ENCODE measurements around the gene RO60.

Gene RO60

GRCh38 chr1:193102662-193103061, 43.2 kb downstream of the RO60 start:
- H3K14ac ChIP-seq (ENCODE audit: low read length): no peak overlapping the region
- no peak overlapping the region for H4K8ac ChIP-seq (ENCODE audit: low read depth, low read length)
- H3K4me2 ChIP-seq (ENCODE audit: insufficient read depth, low read length, poor library complexity, severe bottlenecking): no peak overlapping the region
- peaks cover 0 to 28% of the 10 kb centered on the region in 2 donors for H3K36me3 ChIP-seq (replicated peaks in 1 of 2; ENCODE audit: control insufficient read depth in 2 of 2, insufficient read depth in 2 of 2, low read length in 2 of 2)
- H3K4ac ChIP-seq (ENCODE audit: low read length): no peak overlapping the region
- H3K79me1 ChIP-seq (ENCODE audit: low read depth, low read length): no peaks in the 10 kb centered on the region
- no peak overlapping the region for H2AFZ ChIP-seq (ENCODE audit: low read length)
- H2AK5ac ChIP-seq (ENCODE audit: low read depth, low read length): no peak overlapping the region
- H4K91ac ChIP-seq (ENCODE audit: low read depth, low read length, poor library complexity): no peak overlapping the region
- no peak overlapping the region for H2BK120ac ChIP-seq (ENCODE audit: low read depth, low read length)
- no peak overlapping the region for H3K27ac ChIP-seq (replicated peaks; ENCODE audit: low read length)
- H2BK15ac ChIP-seq (ENCODE audit: low read length): no peak overlapping the region
- H3K23ac ChIP-seq (ENCODE audit: low read depth, low read length, poor library complexity): no peak overlapping the region
- DNase-seq (ENCODE audit: low spot score): no peak
- H3K27me3 ChIP-seq (ENCODE audit: control insufficient read depth in 3 of 3, insufficient read depth in 3 of 3, low read depth in 1 of 3, low read length in 3 of 3): no peaks in the 10 kb centered on the region
- H3K18ac ChIP-seq (ENCODE audit: low read length): no peak overlapping the region
- H3K4me1 ChIP-seq (ENCODE audit: control insufficient read depth in 2 of 2, insufficient read depth in 1 of 2, low read depth in 1 of 2, low read length in 2 of 2): no peaks in the 10 kb centered on the region
- no peak overlapping the region for H3K9ac ChIP-seq (ENCODE audit: low read depth, low read length, poor library complexity)
- H3K9me3 ChIP-seq (replicated peaks in 1 of 2; ENCODE audit: control insufficient read depth in 2 of 2, insufficient read depth in 1 of 2, low read depth in 1 of 2, low read length in 2 of 2): no peaks in the 10 kb centered on the region
- no CpG with 5 or more reads among the region's 5 CpGs for WGBS, 2 donors (ENCODE audit: extremely low coverage in 2 of 2, insufficient read length in 2 of 2, insufficient replicate concordance in 1 of 2)
- H2BK5ac ChIP-seq (ENCODE audit: low read length): no peak overlapping the region
- no peak overlapping the region for H2BK12ac ChIP-seq (ENCODE audit: low read length)
- no peak overlapping the region for H3K4me3 ChIP-seq (ENCODE audit: low read length in 2 of 2)

DNA sequence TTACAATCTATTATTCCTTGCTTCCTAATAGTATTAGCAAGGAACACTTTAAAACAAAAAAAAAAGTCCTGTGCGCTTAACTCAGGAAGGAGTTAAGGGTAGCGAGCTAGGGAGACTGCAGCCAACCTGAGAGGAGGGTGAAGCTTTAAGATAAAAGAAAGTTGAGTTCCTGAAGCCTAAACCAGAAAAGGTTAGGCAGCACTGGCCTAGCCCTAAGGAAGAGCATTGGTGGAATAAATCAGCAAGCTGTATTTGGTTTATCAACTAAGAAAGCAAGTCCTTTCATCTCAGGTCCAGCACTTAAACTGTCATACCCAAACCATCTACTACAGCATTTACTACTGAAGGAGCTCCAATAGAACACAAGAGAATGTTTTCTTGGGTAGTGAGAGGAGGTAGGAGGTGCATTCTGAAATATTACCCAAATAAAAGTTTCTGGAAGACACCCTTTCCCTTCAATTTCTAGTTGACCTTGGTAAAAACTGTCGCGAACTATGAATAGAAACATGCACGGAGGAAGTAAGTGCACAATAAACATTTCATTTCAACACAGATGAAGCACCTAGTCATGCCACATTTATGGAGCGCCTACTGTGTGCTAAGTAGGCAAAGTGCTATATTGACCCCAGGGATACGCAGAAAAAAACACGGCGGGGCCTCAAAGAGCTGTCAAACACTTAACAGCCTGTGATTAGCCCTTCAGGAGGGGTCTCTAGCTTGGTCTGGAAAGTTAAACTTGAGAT, 44.5 kb downstream of the RO60 start:
- no peak overlapping the region for H3K4ac ChIP-seq (ENCODE audit: low read length)
- no peak overlapping the region for H2BK120ac ChIP-seq (ENCODE audit: low read depth, low read length)
- no peaks in the 10 kb centered on the region for H3K27me3 ChIP-seq (ENCODE audit: control insufficient read depth in 3 of 3, insufficient read depth in 3 of 3, low read depth in 1 of 3, low read length in 3 of 3)
- no CpG with 5 or more reads among the region's 9 CpGs for WGBS, 2 donors (ENCODE audit: extremely low coverage in 2 of 2, insufficient read length in 2 of 2, insufficient replicate concordance in 1 of 2)
- no peak overlapping the region for H2AK5ac ChIP-seq (ENCODE audit: low read depth, low read length)
- H2BK15ac ChIP-seq (ENCODE audit: low read length): no peak overlapping the region
- no peak overlapping the region for H3K27ac ChIP-seq (replicated peaks; ENCODE audit: low read length)
- H2BK12ac ChIP-seq (ENCODE audit: low read length): no peak overlapping the region
- no peak overlapping the region for H4K8ac ChIP-seq (ENCODE audit: low read depth, low read length)
- H3K4me3 ChIP-seq (ENCODE audit: low read length in 2 of 2): peak overlapping the region; percentile 73 to 90
- no peak overlapping the region for H3K23ac ChIP-seq (ENCODE audit: low read depth, low read length, poor library complexity)
- H3K36me3 ChIP-seq (replicated peaks in 1 of 2; ENCODE audit: control insufficient read depth in 2 of 2, insufficient read depth in 2 of 2, low read length in 2 of 2): peaks cover 0 to 18% of the 10 kb centered on the region in 2 donors
- H3K4me1 ChIP-seq (ENCODE audit: control insufficient read depth in 2 of 2, insufficient read depth in 1 of 2, low read depth in 1 of 2, low read length in 2 of 2): no peaks in the 10 kb centered on the region
- no peak overlapping the region for H3K14ac ChIP-seq (ENCODE audit: low read length)
- H4K91ac ChIP-seq (ENCODE audit: low read depth, low read length, poor library complexity): no peak overlapping the region
- H2AFZ ChIP-seq (ENCODE audit: low read length): peak overlapping the region; percentile 93
- H3K4me2 ChIP-seq (ENCODE audit: insufficient read depth, low read length, poor library complexity, severe bottlenecking): peak overlapping the region; percentile 84
- H2BK5ac ChIP-seq (ENCODE audit: low read length): no peak overlapping the region
- no peaks in the 10 kb centered on the region for H3K79me1 ChIP-seq (ENCODE audit: low read depth, low read length)
- no peak overlapping the region for H3K18ac ChIP-seq (ENCODE audit: low read length)
- no peaks in the 10 kb centered on the region for H3K9me3 ChIP-seq (replicated peaks in 1 of 2; ENCODE audit: control insufficient read depth in 2 of 2, insufficient read depth in 1 of 2, low read depth in 1 of 2, low read length in 2 of 2)
- no peak for DNase-seq (ENCODE audit: low spot score)
- no peak overlapping the region for H3K9ac ChIP-seq (ENCODE audit: low read depth, low read length, poor library complexity)

DNA sequence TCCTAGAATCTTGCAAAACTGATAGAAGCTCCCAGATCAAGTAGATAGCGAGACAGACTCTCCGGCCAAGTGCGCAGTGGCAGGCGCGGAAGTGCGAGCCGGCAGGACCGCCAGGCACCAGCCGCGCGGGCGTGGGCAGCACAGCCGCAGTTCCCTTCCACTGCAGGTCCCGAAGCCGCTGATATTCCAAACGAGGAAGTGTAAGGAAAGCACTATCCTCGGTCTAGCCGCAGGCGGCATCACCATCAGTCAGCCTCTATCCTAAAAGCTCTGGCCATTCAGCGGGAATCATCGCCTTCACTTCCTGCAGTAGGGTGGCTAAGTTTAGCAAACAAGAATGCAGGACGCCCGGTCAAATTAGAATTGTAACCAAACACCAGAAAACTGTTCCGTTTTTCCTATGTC, 45.1 kb downstream of the RO60 start:
- peak overlapping the region; percentile 17 for H3K23ac ChIP-seq (ENCODE audit: low read depth, low read length, poor library complexity)
- peak overlapping the region; percentile 84 for H3K4me2 ChIP-seq (ENCODE audit: insufficient read depth, low read length, poor library complexity, severe bottlenecking)
- no peak overlapping the region for H2BK120ac ChIP-seq (ENCODE audit: low read depth, low read length)
- H2BK12ac ChIP-seq (ENCODE audit: low read length): no peak overlapping the region
- no peak overlapping the region for H2BK15ac ChIP-seq (ENCODE audit: low read length)
- peak overlapping the region; percentile 71 for H3K9ac ChIP-seq (ENCODE audit: low read depth, low read length, poor library complexity)
- no peak overlapping the region for H3K14ac ChIP-seq (ENCODE audit: low read length)
- WGBS, 2 donors (ENCODE audit: extremely low coverage in 2 of 2, insufficient read length in 2 of 2, insufficient replicate concordance in 1 of 2): no CpG with 5 or more reads among the region's 24 CpGs
- peaks cover 0 to 13% of the 10 kb centered on the region in 2 donors for H3K36me3 ChIP-seq (replicated peaks in 1 of 2; ENCODE audit: control insufficient read depth in 2 of 2, insufficient read depth in 2 of 2, low read length in 2 of 2)
- no peak overlapping the region for H4K91ac ChIP-seq (ENCODE audit: low read depth, low read length, poor library complexity)
- no peaks in the 10 kb centered on the region for H3K79me1 ChIP-seq (ENCODE audit: low read depth, low read length)
- H3K18ac ChIP-seq (ENCODE audit: low read length): no peak overlapping the region
- H2AFZ ChIP-seq (ENCODE audit: low read length): peak overlapping the region; percentile 93
- DNase-seq (ENCODE audit: low spot score): no peak
- H2AK5ac ChIP-seq (ENCODE audit: low read depth, low read length): no peak overlapping the region
- H3K9me3 ChIP-seq (replicated peaks in 1 of 2; ENCODE audit: control insufficient read depth in 2 of 2, insufficient read depth in 1 of 2, low read depth in 1 of 2, low read length in 2 of 2): no peaks in the 10 kb centered on the region
- no peaks in the 10 kb centered on the region for H3K27me3 ChIP-seq (ENCODE audit: control insufficient read depth in 3 of 3, insufficient read depth in 3 of 3, low read depth in 1 of 3, low read length in 3 of 3)
- H3K4me3 ChIP-seq (ENCODE audit: low read length in 2 of 2): peak overlapping the region; percentile 73 to 90
- H3K4me1 ChIP-seq (ENCODE audit: control insufficient read depth in 2 of 2, insufficient read depth in 1 of 2, low read depth in 1 of 2, low read length in 2 of 2): no peaks in the 10 kb centered on the region
- no peak overlapping the region for H4K8ac ChIP-seq (ENCODE audit: low read depth, low read length)
- H3K27ac ChIP-seq (replicated peaks; ENCODE audit: low read length): peak overlapping the region; percentile 73
- no peak overlapping the region for H3K4ac ChIP-seq (ENCODE audit: low read length)
- no peak overlapping the region for H2BK5ac ChIP-seq (ENCODE audit: low read length)

GRCh38 chr1:193104907-193105820, 45.8 kb downstream of the RO60 start, which contains the start of gene GLRX2:
TSS of gene GLRX2 (minus strand) at chr1:193105414. CDS start at chr1:193105382, 32 bp downstream.
- H3K4me1 ChIP-seq (ENCODE audit: control insufficient read depth in 2 of 2, insufficient read depth in 1 of 2, low read depth in 1 of 2, low read length in 2 of 2): no peaks in the 10 kb centered on the region
- H3K36me3 ChIP-seq (replicated peaks in 1 of 2; ENCODE audit: control insufficient read depth in 2 of 2, insufficient read depth in 2 of 2, low read length in 2 of 2): peaks cover 0 to 6% of the 10 kb centered on the region in 2 donors
- peak within 1 kb of the TSS; percentile 94 for H3K18ac ChIP-seq (ENCODE audit: low read length)
- no peak within 1 kb of the TSS for H4K91ac ChIP-seq (ENCODE audit: low read depth, low read length, poor library complexity)
- H3K79me1 ChIP-seq (ENCODE audit: low read depth, low read length): no peaks in the 10 kb centered on the region
- peak within 1 kb of the TSS; percentile 73 for H3K27ac ChIP-seq (replicated peaks; ENCODE audit: low read length)
- peak within 1 kb of the TSS; percentile 77 for H3K9ac ChIP-seq (ENCODE audit: low read depth, low read length, poor library complexity)
- no peak within 1 kb of the TSS for H3K4ac ChIP-seq (ENCODE audit: low read length)
- no peak within 1 kb of the TSS for H2AK5ac ChIP-seq (ENCODE audit: low read depth, low read length)
- H4K8ac ChIP-seq (ENCODE audit: low read depth, low read length): no peak within 1 kb of the TSS
- H3K4me3 ChIP-seq (ENCODE audit: low read length in 2 of 2): peak within 1 kb of the TSS; percentile 73 to 90
- H2BK5ac ChIP-seq (ENCODE audit: low read length): no peak within 1 kb of the TSS
- DNase-seq (ENCODE audit: low spot score): peak; percentile 80
- peak within 1 kb of the TSS; percentile 27 for H3K14ac ChIP-seq (ENCODE audit: low read length)
- H3K4me2 ChIP-seq (ENCODE audit: insufficient read depth, low read length, poor library complexity, severe bottlenecking): peak within 1 kb of the TSS; percentile 84
- WGBS, 2 donors (ENCODE audit: extremely low coverage in 2 of 2, insufficient read length in 2 of 2, insufficient replicate concordance in 1 of 2): no CpG with 5 or more reads among the region's 73 CpGs
- H2AFZ ChIP-seq (ENCODE audit: low read length): peak within 1 kb of the TSS; percentile 93
- peak within 1 kb of the TSS; percentile 17 for H3K23ac ChIP-seq (ENCODE audit: low read depth, low read length, poor library complexity)
- no peak within 1 kb of the TSS for H2BK15ac ChIP-seq (ENCODE audit: low read length)
- H3K27me3 ChIP-seq (ENCODE audit: control insufficient read depth in 3 of 3, insufficient read depth in 3 of 3, low read depth in 1 of 3, low read length in 3 of 3): no peaks in the 10 kb centered on the region
- no peaks in the 10 kb centered on the region for H3K9me3 ChIP-seq (replicated peaks in 1 of 2; ENCODE audit: control insufficient read depth in 2 of 2, insufficient read depth in 1 of 2, low read depth in 1 of 2, low read length in 2 of 2)
- H2BK120ac ChIP-seq (ENCODE audit: low read depth, low read length): no peak within 1 kb of the TSS
- no peak within 1 kb of the TSS for H2BK12ac ChIP-seq (ENCODE audit: low read length)
